HUES64 (cell line): ENCODE results near the gene BCL2L11.

Experiments
- H3K27ac ChIP-seq: 2 replicates; pipeline ENCODE4 v1.7.0; 2013; ENCODE audit warnings: low read depth, low read length, inconsistent platforms
- H3K27me3 ChIP-seq: 2 replicates; pipeline ENCODE4 v1.6.1; 2013; ENCODE audit warnings: mild to moderate bottlenecking, low read length; ENCODE audit not compliant: insufficient read depth
- H3K36me3 ChIP-seq: 2 replicates; pipeline ENCODE4 v1.6.1; 2013; ENCODE audit warnings: mild to moderate bottlenecking, low read length; ENCODE audit not compliant: insufficient read depth
- H3K4me1 ChIP-seq: 2 replicates; pipeline ENCODE4 v1.6.1; 2013; ENCODE audit warnings: mild to moderate bottlenecking, low read length, moderate library complexity; ENCODE audit not compliant: insufficient read depth
- H3K4me3 ChIP-seq: 2 replicates; pipeline ENCODE4 v1.5.1; 2013; ENCODE audit warnings: mild to moderate bottlenecking, low read length, moderate library complexity
- H3K9ac ChIP-seq: 2 replicates; pipeline ENCODE4 v1.6.1; 2013; ENCODE audit warnings: mild to moderate bottlenecking, low read depth, low read length
- H3K9me3 ChIP-seq: 2 replicates; pipeline ENCODE4 v1.6.1; 2013; ENCODE audit warnings: low read depth, low read length; ENCODE audit not compliant: insufficient read depth
- WGBS: fragments of 150-250, 120-280 bp; methylation state at CpG from one replicate; pipeline ENCODE4 v1.1.7; 2013; ENCODE audit warnings: missing lambda C conversion rate; 5-methylcytosine and 5-hydroxymethylcytosine counted together

Gene BCL2L11

DNA sequence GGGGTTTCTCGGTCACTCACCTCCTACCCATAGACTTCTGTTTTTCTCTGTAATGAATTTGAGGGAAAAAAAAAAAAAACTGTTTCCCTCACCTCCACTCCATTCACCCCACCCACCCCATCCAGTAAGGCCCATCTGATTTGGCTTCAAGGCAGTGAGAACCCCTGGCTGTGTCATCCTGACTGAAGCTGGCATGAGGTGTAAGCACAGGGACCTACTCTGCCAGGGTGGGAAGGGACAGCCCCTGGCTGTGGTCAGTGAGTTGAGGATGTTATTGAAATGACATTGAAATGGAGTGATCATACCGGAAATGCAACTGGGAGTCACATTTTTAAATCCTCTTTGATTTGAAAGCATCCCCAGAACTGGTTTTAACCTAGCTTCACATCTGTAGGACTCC, 19.1 kb upstream of the BCL2L11 start:
- H3K9me3 ChIP-seq: no peaks in the 10 kb centered on the region
- WGBS: 92% methylated on average over 1 of the region's 2 CpGs
- H3K4me3 ChIP-seq: no peak overlapping the region
- H3K9ac ChIP-seq: no peak overlapping the region
- H3K4me1 ChIP-seq: peaks cover 6% of the 10 kb centered on the region; the same call in 1 of the 2 replicates
- no peak overlapping the region for H3K27ac ChIP-seq
- no peaks in the 10 kb centered on the region for H3K36me3 ChIP-seq
- H3K27me3 ChIP-seq: no peaks in the 10 kb centered on the region

DNA sequence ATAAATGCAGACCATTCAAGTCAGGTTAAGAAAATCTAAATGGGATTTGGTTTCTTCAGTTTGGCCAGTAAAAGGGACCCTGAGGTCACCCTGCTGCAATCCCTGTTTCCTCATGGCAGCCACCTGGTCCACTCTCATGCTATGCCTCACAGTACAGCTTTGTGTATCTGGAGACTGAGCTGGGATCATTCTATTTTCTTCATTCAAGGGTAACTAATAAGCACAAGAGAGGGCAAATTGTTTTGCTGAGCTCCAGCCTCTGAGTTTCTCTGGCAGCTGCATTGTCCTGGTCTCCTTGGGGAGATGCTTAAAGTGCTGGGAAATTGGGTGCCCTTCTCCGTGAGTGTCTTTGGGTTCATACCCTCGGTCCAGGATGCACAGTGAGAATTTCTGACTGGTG, 18.5 kb upstream of the BCL2L11 start:
- no peak overlapping the region for H3K9ac ChIP-seq
- H3K4me3 ChIP-seq: no peak overlapping the region
- no peaks in the 10 kb centered on the region for H3K27me3 ChIP-seq
- H3K27ac ChIP-seq: no peak overlapping the region
- H3K9me3 ChIP-seq: no peaks in the 10 kb centered on the region
- H3K4me1 ChIP-seq: peaks cover 6% of the 10 kb centered on the region; the same call in 1 of the 2 replicates
- 95% methylated on average over 2 of the region's 2 CpGs for WGBS
- H3K36me3 ChIP-seq: no peaks in the 10 kb centered on the region

DNA sequence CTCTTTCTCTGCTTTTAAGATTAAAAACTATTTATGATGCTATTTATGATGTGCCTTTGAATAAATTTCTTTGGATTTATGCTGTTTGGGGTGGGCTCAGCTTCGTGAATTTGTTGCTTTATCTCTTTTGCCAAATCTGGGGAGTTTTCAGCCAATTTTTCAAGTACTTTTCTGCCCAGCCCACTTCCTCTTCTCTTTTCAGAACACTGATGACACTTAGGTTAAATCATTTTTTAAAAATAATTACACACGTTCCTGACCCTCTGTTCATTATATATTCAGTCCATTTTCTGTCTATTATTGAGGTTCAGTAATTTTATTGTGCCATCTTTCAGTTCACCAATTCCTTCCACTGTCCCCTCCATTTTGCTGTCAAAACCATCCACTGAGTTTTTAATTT, 14.8 kb upstream of the BCL2L11 start:
- H3K36me3 ChIP-seq: no peaks in the 10 kb centered on the region
- H3K9me3 ChIP-seq: no peaks in the 10 kb centered on the region
- WGBS: 100% methylated on average over 1 of the region's 2 CpGs
- H3K9ac ChIP-seq: no peak overlapping the region
- H3K27me3 ChIP-seq: no peaks in the 10 kb centered on the region
- H3K4me1 ChIP-seq: no peaks in the 10 kb centered on the region
- no peak overlapping the region for H3K4me3 ChIP-seq
- H3K27ac ChIP-seq: no peak overlapping the region

DNA sequence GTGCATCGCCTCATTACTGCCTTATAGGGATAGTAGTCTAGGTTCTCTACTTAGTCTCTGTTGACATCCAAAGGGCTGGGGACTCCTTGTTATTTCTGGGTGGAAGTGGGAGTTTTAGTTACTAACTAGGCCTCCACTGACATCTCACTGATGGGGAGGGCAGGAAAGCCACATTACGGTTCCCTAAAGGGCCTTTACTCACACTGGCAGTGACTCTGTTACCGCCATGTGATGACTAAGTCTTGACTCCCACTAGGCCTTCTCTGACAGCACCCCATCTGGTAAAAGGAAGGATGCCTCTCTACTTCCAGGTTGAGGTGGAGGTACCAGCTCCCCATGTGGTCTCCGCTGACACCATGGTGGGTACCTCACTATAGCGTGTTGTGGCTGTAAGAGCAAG, 14.0 kb upstream of the BCL2L11 start:
- Histone ChIP-seq H3K4me3 (no peak overlapping the region), H3K4me1 (no peaks in the 10 kb centered on the region), H3K36me3 (no peaks in the 10 kb centered on the region), H3K27me3 (no peaks in the 10 kb centered on the region), H3K9ac (no peak overlapping the region), H3K27ac (no peak overlapping the region), H3K9me3 (no peaks in the 10 kb centered on the region)
- 91% methylated on average over 5 of the region's 5 CpGs for WGBS

DNA sequence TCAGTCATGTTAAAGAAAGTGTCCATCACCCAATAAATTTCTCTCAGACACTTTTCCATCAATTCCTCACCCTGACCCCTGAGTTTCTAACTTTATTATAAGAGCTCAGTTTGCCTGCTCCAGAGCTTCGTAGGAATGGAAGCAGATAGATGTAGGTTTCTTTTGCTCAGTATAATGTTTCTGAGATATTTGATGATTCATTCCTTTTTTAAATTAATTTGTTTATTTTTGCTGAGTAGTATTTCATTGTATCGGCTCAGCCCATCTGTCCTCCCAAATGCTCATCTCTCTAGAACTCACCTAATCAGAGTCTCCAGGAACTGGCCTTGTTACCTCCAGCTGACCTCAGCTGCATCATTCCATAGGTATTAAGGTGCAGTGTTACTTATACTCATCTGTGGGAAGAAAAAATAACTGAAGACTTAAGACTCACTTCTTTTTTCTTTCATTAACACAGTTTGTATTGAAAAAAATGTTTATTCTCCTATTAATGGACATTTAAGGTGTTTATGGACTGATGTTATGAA, 11.9 kb upstream of the BCL2L11 start:
- Histone ChIP-seq H3K27ac (no peak overlapping the region), H3K9me3 (no peaks in the 10 kb centered on the region), H3K4me3 (no peak overlapping the region), H3K4me1 (no peaks in the 10 kb centered on the region), H3K36me3 (no peaks in the 10 kb centered on the region), H3K9ac (no peak overlapping the region), H3K27me3 (no peaks in the 10 kb centered on the region)
- 100% methylated on average over 2 of the region's 2 CpGs for WGBS

DNA sequence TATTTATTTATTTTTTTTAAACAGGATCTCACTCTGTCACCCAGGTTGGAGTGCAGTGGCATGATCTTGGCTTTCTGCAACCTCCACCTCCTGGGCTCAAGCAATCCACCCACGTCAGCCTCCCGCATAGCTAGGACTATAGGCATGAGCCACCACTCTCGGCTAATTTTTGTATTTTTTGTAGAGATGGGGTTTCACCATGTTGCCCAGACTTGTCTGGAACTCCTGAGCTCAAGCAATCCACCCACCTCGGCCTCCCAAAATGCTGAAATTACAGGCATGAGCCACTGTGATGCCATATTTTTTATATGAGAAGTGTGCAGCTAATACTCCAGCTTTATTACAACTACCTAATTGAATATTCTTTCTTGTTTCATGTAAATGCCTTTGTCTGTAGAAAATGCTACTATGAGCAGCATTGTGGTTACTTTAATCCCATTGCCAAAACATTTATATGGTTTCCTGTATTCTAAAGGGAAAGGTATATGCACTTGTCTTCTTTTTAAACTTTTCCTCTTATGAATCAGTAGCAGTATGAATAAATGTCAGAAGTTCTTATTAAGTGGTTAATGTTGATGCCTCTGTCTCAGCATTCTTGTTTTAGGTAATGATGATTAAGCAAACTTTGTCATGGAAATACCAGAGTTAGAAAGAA, 9.5 kb upstream of the BCL2L11 start:
- Histone ChIP-seq H3K4me3 (no peak overlapping the region), H3K27me3 (peaks cover 3% of the 10 kb centered on the region; the same call in 1 of the 2 replicates), H3K9ac (no peak overlapping the region), H3K9me3 (no peaks in the 10 kb centered on the region), H3K4me1 (no peaks in the 10 kb centered on the region), H3K27ac (no peak overlapping the region), H3K36me3 (no peaks in the 10 kb centered on the region)
- WGBS: 97% methylated on average over 4 of the region's 4 CpGs

DNA sequence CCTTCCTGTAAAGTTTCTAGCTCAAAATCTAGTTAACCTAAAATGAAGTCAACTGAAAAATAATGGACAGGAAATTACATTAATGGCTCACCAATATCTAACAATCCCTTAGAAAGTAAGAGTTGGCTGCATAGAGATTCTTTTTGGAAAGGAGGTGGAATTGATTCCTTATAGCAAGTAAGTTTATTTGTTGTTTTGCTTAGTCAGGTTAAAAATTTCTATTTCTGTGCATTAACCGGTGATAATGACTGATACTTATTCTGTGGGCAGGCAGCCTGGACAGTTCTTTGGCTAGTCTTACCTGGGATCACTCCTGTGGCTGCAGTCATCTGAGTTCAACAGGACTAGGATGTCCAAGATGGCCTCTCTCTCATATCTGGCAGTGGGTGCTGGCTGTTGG, 6.9 kb upstream of the BCL2L11 start:
- Histone ChIP-seq H3K27me3 (peaks cover 21% of the 10 kb centered on the region), H3K4me3 (no peak overlapping the region), H3K9ac (no peak overlapping the region), H3K36me3 (no peaks in the 10 kb centered on the region), H3K4me1 (peaks cover 7% of the 10 kb centered on the region), H3K27ac (no peak overlapping the region), H3K9me3 (no peaks in the 10 kb centered on the region)
- 93% methylated on average over 1 of the region's 1 CpG for WGBS

DNA sequence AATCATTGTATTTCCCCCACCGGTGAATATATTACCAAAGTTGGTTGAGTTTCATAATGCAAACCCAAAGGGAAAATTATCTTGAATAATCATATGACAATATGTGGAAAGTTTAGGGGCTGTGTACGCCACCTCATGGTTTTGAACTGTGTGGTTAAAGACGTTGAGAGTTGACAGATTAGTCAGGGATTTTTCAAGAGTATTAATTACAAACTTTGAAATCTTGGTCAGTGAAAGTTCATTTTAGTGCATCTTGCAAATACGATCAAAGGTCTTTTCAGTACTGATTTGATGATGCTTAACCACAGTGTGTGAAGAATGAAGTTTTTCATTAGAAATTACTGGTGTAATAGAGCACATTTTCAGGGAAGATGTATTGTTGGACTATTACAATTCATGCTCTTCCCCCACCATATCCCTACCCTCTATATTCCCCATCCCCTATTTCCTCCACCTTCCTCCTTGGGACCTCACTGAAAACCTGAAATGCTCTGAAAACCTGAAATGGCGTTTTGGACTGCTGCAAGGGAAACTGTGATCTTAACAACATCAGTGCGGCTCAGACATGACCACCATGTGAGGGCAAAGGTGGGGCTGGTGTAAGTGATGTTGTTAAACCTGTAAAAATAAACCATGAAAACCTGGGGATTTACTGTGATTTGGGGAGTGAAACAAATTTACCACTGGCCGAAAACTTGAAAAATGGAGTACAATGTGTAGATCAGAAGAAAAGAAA, 4.5 kb upstream of the BCL2L11 start:
- H3K4me3 ChIP-seq: no peak overlapping the region
- H3K27me3 ChIP-seq: peaks cover 38% of the 10 kb centered on the region
- H3K9me3 ChIP-seq: no peaks in the 10 kb centered on the region
- H3K36me3 ChIP-seq: no peaks in the 10 kb centered on the region
- H3K27ac ChIP-seq: no peak overlapping the region
- WGBS: 80% methylated on average over 7 of the region's 7 CpGs
- H3K9ac ChIP-seq: no peak overlapping the region
- H3K4me1 ChIP-seq: peaks cover 7% of the 10 kb centered on the region

DNA sequence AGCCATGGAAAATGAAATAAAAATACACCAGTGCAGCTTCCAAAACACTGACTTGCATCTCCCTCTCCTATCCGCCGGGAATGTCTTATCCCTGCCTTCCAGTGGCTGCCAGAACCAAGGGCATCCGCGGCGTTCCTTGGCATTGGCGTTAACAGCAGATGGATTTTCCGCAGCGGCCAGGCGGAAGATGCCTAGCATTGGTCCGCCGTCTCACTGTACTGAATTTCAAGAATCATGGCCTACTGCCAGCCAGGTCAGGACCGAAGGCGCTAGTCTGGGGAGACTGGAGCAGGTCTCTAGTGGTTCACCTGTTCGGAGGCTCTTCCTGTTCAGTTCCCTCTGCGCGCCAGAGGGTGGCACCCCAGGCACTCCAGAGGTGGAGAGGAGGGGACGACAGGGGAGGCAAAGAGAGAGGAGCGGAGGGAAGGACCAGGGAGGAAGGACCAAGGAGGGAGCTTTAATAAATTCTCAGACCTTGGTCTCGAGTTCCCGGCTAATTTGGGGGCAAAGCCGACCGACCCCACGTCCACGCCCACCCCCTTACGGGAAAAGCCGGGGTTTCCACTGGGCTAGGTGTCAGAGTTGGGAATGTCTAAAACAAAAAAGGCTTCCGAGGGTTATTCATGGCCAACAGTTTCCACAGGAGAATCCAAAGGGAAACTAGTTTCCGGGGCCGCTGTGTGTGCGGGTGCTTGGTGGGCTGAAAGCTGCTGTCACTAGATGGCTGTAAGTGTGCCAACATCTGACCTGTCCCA, 3.7 kb upstream of the BCL2L11 start:
- Histone ChIP-seq H3K9me3 (no peaks in the 10 kb centered on the region), H3K27me3 (peaks cover 46% of the 10 kb centered on the region), H3K27ac (no peak overlapping the region), H3K4me3 (peak overlapping the region; percentile 90), H3K36me3 (no peaks in the 10 kb centered on the region), H3K4me1 (peaks cover 7% of the 10 kb centered on the region), H3K9ac (no peak overlapping the region)
- 13% methylated on average over 30 of the region's 30 CpGs for WGBS

DNA sequence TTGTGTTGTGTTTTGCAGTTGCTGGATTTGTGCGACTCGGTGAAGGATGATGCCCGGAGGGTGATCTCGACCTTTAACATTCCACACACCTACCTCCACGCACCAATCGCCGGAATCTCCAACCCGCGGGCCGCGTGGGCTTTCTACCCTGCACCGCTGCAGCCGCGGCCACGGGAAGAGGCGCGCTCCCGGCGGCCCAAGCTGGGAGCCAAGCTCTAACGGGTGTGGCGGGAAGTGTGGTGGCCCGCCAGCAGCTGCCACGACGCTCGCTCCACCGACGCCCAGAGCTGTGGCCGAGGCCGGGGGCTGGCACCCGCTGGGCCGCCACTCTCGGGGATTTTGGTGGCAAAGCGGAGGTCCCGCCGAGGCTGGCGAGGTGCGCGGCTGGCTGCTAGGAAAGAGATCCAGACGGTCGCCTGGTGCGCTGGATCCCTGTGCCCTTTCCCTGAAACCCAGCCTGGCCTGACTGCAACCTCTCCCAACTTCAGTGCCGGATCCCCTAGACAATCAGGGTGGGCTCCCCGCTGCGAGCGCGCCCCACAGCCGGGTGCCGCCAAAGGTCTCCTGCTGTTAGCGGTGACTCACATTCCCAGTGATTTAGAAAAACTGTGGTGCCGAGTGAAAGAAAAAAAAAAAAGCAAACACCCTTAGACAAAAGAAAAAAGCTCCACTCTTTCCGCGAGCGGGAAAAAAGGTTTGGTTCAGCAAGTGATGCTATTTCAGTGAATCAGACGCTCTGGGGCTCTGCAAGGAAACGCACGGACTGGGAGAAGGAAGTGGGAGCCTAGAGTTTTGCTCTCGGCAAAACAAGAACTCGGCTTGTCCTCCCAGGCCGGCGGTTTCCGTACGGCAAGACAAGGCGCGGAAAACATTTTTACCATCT, 2.9 kb upstream of the BCL2L11 start:
- Histone ChIP-seq H3K27me3 (peaks cover 47% of the 10 kb centered on the region), H3K27ac (no peak overlapping the region), H3K4me3 (peak overlapping the region; percentile 90), H3K9me3 (no peaks in the 10 kb centered on the region), H3K4me1 (peaks cover 7% of the 10 kb centered on the region), H3K9ac (peak overlapping the region; percentile 17; the same call in 1 of the 2 replicates), H3K36me3 (no peaks in the 10 kb centered on the region)
- WGBS: 1% methylated on average over 63 of the region's 64 CpGs
